ENCODE data around the gene GK.
A peak's percentile ranks its signal among the peaks of the same experiment; 100 is the strongest.
"Not testable (repeated sequence)": the region's sequence is repeated elsewhere in the genome, so short reads cannot be mapped to it uniquely, and the experiment has no call there.

The GK gene

GRCh38 chrX:30652527-30653414 lies 452 bp upstream of the GK start:
- peak; percentile 64 to 79 for DNase-seq (ENCODE audit: low read depth in 2 of 2, low spot score in 1 of 2)

GRCh38 chrX:30654386-30654785 lies 1.2 kb downstream of the GK start:
- not testable (repeated sequence) for DNase-seq (ENCODE audit: low read depth in 2 of 2, low spot score in 1 of 2)

- no peak for DNase-seq (ENCODE audit: low read depth in 2 of 2, low spot score in 1 of 2)
Observed at GRCh38 chrX:30654989-30655607, 1.9 kb downstream of the GK start.

GRCh38 chrX:30655991-30656390 lies 2.8 kb downstream of the GK start:
- DNase-seq (ENCODE audit: low read depth in 2 of 2, low spot score in 1 of 2), result no peak

GRCh38 chrX:30657196-30658161 lies 4.3 kb downstream of the GK start:
- no peak for DNase-seq (ENCODE audit: low read depth in 2 of 2, low spot score in 1 of 2)

- DNase-seq (ENCODE audit: low read depth in 2 of 2, low spot score in 1 of 2), result no peak
Observed at GRCh38 chrX:30659421-30659820, 6.2 kb downstream of the GK start.

- DNase-seq (ENCODE audit: low read depth in 2 of 2, low spot score in 1 of 2), result no peak
Observed at GRCh38 chrX:30661228-30661627, 8.0 kb downstream of the GK start.

- DNase-seq (ENCODE audit: low read depth in 2 of 2, low spot score in 1 of 2), result no peak
Observed at GRCh38 chrX:30663322-30663721, 10.1 kb downstream of the GK start.

- DNase-seq (ENCODE audit: low read depth in 2 of 2, low spot score in 1 of 2), result no peak
Observed at GRCh38 chrX:30665471-30665870, 12.2 kb downstream of the GK start.

GRCh38 chrX:30666094-30666493 lies 12.9 kb downstream of the GK start:
- DNase-seq (ENCODE audit: low read depth in 2 of 2, low spot score in 1 of 2), result no peak

GRCh38 chrX:30668581-30668980 lies 15.4 kb downstream of the GK start:
- no peak for DNase-seq (ENCODE audit: low read depth in 2 of 2, low spot score in 1 of 2)

- DNase-seq (ENCODE audit: low read depth in 2 of 2, low spot score in 1 of 2), result not testable (repeated sequence)
Observed at GRCh38 chrX:30671189-30671588, 18.0 kb downstream of the GK start.

GRCh38 chrX:30673127-30673796 lies 20.0 kb downstream of the GK start:
- no peak for DNase-seq (ENCODE audit: low read depth in 2 of 2, low spot score in 1 of 2)

GRCh38 chrX:30673884-30674598 lies 20.8 kb downstream of the GK start:
- DNase-seq (ENCODE audit: low read depth in 2 of 2, low spot score in 1 of 2), result no peak

- no peak for DNase-seq (ENCODE audit: low read depth in 2 of 2, low spot score in 1 of 2)
Observed at GRCh38 chrX:30674799-30675198, 21.6 kb downstream of the GK start.

GRCh38 chrX:30679369-30679768 lies 26.1 kb downstream of the GK start:
- DNase-seq (ENCODE audit: low read depth in 2 of 2, low spot score in 1 of 2), result no peak

GRCh38 chrX:30680618-30681017 lies 27.4 kb downstream of the GK start:
- DNase-seq (ENCODE audit: low read depth in 2 of 2, low spot score in 1 of 2), result no peak

- no peak for DNase-seq (ENCODE audit: low read depth in 2 of 2, low spot score in 1 of 2)
Observed at GRCh38 chrX:30688641-30689040, 35.4 kb downstream of the GK start.

- no peak for DNase-seq (ENCODE audit: low read depth in 2 of 2, low spot score in 1 of 2)
Observed at GRCh38 chrX:30689116-30689515, 35.9 kb downstream of the GK start.

GRCh38 chrX:30690330-30690729 lies 37.1 kb downstream of the GK start:
- no peak for DNase-seq (ENCODE audit: low read depth in 2 of 2, low spot score in 1 of 2)
